HG02852 (cell line): ENCODE results near the gene TLNRD1.

Experiments used
- ATAC-seq: cut with Tn5 transposase; IDR thresholded peaks from one replicate; pipeline ENCODE4 v1.9.1; 2021; ENCODE audit warnings: mild to moderate bottlenecking, moderate library complexity; ENCODE audit not compliant: unreplicated experiment

TLNRD1 gene

DNA sequence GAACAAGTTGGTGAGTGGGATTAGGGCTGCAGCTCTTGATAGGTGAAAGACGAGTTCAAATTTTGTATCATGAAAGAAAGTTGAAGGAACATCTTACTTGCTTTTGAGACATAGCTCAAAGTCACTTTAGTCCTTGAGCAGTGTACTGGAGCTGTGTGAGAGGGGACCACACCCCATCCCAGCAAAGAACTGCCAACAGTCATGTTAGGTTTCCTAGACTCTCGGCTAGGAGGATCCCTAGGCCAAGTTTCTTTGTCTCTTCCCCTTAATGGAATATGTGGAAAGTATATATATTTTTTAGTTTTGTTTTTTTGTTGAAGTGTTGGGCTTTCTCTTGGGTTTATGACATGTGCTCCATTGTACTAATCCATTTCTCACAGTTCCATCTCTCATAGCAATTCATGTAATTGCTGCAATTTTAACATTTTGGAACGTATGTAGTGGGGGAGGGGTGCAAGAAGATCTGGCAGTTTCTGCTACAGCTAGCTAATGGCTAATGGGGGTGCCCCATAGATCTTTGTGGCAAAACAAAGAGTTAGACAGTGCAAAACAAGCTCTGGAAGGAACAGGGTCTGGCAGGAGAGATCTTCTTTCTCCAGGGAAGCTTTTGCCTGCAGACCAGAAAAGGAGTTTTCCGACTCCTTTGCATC, 25.1 kb downstream of the TLNRD1 start:
- no peak for ATAC-seq

DNA sequence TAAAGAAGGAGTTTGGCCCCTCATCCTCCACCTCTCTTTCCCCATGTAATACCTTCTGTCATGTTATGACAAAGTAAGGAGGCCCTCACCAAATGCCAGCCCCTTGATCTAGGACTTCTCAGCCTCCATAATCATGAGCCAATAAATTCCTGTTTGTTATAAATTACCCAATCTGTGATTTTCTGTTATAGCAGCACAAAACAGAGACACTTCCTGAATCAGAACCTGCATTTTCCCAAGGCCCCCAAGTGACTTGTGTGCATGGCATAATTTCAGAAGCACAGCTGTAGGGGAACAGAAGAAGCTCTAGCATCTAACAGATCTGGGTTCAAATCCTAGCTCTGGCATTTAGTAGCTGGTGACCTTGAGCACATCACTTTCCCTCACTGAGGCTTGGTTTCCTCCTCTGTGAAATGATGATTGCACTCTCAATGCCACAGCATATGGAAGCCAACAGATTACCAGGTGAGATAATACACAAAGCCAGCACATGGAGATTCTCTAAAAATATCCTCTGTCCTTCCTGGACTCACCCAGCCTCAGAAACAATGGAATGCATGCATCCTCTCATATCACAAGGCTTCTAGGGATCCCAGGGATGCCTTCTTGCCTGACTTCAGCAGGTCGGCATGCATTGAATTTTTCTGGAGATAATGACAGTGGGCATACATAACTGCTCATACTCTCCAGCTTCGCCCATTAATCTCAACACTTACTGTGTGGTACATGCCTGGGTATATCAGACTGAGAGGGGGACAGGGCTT, 26.3 kb downstream of the TLNRD1 start:
- no peak for ATAC-seq

- no peak for ATAC-seq
Observed at GRCh38 chr15:81029414-81030300, 28.9 kb downstream of the TLNRD1 start.

GRCh38 chr15:81030301-81030750, 29.6 kb downstream of the TLNRD1 start:
- ATAC-seq: no peak

GRCh38 chr15:81031203-81031602, 30.5 kb downstream of the TLNRD1 start:
- ATAC-seq: no peak

GRCh38 chr15:81032355-81032754, 31.6 kb downstream of the TLNRD1 start:
- no peak for ATAC-seq

GRCh38 chr15:81032818-81033217, 32.1 kb downstream of the TLNRD1 start:
- no peak for ATAC-seq

DNA sequence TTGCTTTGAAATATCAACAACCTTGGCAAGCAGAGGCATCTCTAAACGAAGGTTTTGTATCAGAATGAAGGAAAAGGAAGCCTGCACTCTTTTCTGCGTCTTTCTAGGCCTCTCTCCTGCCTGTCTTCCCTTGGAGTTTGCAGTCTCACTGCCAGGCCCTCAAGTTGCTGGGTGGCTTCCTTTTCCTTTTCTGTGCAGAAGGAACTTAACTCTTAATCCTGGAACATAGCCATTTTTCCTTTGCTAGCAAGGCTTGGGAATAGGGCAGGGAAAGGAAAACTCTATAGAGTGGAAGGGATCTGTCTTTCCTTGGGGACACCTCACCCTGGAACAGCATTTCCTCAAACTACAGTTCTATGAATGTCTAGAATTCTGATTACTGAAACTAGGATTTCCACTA, 32.8 kb downstream of the TLNRD1 start:
- no peak for ATAC-seq

GRCh38 chr15:81037952-81038743, 37.4 kb downstream of the TLNRD1 start:
- ATAC-seq: no peak

DNA sequence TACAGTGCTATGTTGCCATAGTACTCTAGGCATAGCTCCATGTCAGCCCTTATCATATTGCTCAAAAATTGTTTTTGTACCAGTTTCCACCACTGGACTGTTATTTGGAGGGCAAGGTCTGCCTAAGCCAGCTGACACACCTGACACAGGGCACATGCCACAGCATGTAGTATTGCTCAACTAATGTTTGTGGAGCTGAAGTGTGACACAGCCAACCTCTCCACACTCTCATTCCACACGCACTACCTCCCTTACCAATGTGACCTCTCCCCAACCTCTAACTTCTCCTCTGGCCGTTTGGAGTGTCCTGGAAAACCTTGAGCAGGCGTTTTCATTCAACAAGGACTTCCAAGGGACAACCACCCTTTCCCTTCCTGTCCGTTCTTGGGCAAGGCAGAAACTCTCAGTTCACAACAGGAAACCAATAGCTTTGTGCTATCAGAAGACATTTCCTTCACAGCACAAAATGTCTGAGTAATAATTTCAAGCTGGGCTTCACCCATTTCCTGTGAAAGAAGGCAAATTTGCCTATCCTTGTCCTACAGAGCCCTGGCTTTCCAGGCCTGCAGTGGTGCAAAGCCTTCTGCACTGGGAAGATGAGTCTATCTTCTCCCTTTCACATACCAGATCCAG, 38.4 kb downstream of the TLNRD1 start:
- ATAC-seq: no peak

DNA sequence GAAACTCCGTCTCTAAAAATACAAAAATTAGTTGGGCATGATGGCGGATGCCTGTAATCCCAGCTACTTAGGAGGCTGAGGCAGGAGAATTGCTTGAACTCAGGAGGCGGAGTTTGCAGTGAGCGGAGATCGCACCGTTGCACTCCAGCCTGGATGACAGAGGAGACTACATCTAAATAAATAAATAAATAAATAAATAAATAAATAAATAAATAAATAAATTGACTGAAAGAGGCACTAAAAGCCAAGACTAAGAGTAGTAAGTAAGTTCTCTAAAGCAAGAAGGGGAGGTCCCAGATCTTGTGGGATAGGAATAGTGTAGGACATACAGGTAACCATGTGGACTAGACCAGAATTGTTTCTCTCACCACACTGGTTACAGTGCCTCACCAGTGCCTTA, 40.0 kb downstream of the TLNRD1 start:
- ATAC-seq: no peak

DNA sequence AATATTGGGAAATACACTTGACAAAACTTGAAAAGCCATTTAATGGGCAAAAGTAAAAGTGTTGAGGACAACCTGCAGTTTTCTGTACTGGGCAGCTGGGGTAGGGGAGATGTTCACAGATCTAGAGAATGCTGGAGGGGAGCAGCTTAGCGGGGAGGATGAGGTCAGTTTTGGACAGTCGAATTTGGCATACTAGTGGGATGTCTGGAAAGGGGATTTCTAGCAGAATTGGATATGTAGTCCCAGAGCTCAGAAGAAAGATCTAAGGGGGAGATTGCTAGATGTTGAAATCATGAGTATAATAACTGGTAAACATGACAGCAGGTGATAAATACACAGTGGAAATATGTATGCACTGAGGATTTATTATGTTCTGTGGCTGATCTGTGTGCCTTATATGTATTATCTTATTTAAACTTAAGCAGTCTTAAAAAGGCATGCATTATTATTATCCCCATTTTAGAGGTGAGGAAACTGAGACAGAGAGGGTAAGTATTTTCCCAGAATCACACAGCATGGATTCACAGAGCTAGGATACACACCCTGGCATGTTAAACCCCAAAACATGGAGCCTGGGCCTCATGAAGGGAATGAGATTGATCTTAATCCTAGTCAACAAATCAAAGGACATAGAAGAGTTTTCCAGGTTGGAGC, 42.7 kb downstream of the TLNRD1 start:
- no peak for ATAC-seq

- ATAC-seq: no peak
Observed at GRCh38 chr15:81043935-81044575, 43.3 kb downstream of the TLNRD1 start.

DNA sequence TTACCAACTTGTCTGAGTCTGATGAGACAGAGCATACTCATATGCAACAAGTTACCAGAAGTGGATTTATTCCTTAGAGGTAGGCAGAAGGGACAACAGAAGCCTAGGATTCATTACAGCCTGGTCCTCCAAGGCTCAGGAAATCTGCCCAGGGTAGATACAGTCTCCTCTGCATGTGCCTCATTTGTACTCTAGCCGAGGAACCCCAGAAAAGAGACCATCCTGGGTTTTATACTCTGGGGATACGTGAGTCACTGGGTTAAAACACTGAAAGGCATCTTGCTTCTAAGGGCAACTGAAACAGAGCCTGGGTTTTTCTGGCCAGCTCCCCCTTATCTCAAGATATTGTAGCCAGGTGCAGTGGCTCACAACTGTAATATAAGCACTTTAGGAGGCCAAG, 45.6 kb downstream of the TLNRD1 start:
- ATAC-seq: no peak

GRCh38 chr15:81047928-81048327, 47.2 kb downstream of the TLNRD1 start:
- ATAC-seq: no peak

- no peak for ATAC-seq
Observed at GRCh38 chr15:81049835-81050234, 49.1 kb downstream of the TLNRD1 start.

DNA sequence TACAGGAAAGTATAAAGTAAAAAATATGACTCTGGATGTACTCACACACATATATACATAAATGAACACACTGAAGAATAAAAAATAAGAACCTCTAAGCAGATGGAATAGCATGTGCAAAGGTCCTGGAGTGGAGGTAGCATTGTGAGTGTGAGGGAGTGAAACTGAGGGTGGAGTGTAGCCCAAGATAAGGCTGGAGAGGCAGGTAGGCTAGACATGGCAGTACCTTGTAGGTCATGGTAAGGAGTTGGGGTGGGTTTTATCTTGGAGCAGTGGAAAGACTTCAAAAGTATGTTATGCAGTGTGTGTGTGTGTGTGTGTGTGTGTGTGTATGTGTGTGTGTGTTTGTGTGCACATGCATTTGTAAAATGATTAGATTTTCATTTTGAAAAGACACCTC, 49.5 kb downstream of the TLNRD1 start:
- ATAC-seq: no peak

DNA sequence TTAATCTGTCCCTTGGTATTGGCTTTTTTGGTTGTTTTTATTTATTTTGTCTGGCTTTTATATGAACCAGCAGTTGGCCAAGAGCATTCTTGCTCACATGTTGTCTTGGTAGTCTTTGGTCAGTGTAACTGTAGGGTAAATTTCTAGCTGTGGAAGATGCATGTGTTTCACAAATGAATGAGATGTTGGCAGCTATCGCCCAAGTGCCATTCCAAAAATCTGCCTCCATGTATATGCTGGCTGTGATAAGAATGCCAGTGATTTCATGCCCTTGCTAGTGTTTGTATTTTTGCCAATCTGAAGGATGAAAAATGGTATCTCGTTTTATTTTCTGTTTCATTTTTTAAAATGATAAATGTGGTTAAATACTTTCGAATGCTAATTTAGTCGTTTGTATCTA, 50.1 kb downstream of the TLNRD1 start:
- no peak for ATAC-seq

DNA sequence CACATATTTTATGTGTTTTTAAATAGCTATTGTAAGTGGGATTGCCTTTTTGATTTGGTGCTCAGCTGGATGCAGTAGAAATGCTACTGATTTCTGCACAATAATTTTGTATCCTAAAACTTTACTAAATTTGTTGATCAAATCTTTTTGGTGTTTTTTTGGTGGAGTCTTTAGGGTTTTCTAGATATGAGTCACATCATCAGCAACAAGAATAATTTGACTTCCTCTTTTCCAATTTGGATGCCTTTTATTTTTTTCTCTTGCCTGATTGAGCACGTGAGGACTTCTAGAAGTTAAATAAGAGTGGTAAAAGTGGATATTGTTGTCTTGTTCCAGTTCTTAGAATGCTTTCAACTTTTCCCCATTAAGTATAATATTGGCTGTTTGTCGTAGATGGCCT, 51.3 kb downstream of the TLNRD1 start:
- no peak for ATAC-seq
